ENCODE data around the gene PRPF40B.
"Not testable (repeated sequence)": the region's sequence is repeated elsewhere in the genome, so short reads cannot be mapped to it uniquely, and the experiment has no call there.

Gene PRPF40B

DNA sequence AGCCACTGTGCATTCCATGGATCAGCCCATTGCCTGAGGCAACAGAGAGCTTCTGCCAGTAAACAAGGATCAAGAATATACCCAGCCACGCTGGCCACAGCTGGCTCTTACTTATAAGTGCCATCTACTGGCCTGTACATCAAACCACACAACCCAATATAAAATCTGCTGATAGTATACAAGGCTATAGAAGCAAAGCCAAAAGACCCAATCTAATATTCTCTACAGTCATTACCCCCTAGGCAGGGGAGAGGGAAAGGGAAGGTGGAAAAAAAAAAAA, 13.5 kb upstream of the PRPF40B start:
- no peak for DNase-seq

DNA sequence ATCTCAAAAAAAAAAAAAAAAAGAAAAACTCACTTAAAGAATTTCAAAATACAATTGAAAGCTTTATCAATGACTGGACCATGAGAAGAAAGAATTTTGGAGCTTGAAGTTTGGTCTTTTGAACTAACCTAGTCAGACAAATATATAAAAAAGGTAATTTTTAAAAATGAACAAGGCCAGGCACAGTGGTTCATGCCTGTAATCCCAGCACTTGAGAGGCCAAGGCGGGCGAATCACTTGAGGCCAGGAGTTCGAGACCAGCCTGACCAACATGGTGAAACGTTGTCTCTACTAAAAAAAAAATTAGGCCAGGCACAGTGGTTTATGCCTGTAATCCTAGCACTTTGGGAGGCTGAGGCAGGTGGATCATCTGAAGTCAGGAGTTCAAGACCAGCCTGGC, 12.6 kb upstream of the PRPF40B start:
- DNase-seq: not testable (repeated sequence)

- no peak for DNase-seq
These were observed 11.2 kb upstream of the PRPF40B start for GRCh38 chr12:49612210-49612609.

DNA sequence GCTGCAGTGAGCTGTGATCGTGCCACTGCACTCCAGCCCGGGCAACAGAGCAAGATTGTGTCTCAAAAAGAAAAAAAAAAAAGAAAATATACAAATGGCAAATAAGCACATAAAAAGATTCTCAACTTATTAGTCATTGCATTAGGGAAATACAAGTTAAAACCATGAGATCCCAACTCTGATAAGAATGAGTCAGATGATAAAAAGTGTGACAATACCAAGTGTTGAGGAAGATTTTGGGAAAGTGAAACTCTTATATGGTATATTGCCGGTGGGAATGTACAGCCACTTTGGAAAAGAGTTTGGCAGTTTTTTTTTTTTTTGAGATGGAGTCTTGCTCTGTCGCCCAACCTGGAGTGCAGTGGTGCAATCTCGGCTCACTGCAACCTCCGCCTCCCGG, 7.6 kb upstream of the PRPF40B start:
- no peak for DNase-seq

- no peak for DNase-seq
These were observed 6.7 kb upstream of the PRPF40B start for GRCh38 chr12:49616533-49617219.

GRCh38 chr12:49618576-49618975, 4.8 kb upstream of the PRPF40B start:
- DNase-seq: no peak

- DNase-seq: peak in 1 of 3 experiments; percentile 22
These were observed 4.1 kb upstream of the PRPF40B start for GRCh38 chr12:49619286-49619685.

GRCh38 chr12:49621651-49622500, 1.5 kb upstream of the PRPF40B start:
- no peak for DNase-seq

GRCh38 chr12:49622501-49623141, 740 bp upstream of the PRPF40B start:
- DNase-seq: peak; percentile 42 to 70 (median 65)

DNA sequence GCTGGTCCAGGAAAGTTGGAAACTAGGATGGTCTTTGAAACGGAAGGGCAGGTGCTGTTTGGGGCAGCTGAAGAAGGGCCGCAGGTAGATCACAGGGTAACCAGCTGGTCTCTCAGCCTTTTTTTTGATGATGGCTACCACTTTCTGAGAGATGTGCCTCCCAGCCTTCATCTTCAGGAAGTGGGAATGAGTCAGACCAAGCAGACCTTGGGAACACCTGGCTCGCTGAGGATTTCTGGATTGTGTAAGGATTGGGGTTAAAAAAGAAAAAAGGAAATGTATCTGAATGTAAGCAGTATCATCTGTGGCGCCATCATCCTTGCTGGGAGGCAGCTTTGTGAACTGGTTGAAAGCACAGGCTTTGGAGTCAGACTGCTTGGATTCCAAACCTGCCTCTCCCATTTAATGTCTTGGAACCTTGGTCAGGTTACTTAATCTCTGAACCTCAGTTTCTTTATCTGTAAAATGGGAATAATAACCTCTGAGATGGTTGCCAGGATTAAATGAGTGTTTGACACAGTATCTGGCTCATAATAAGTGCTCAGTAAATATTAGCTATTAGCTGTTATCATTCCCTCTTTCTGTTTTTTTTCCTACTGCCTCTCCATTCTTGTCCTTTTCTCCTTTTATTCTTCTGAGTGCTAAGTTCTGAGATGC, 1.7 kb downstream of the PRPF40B start:
- DNase-seq: no peak

DNA sequence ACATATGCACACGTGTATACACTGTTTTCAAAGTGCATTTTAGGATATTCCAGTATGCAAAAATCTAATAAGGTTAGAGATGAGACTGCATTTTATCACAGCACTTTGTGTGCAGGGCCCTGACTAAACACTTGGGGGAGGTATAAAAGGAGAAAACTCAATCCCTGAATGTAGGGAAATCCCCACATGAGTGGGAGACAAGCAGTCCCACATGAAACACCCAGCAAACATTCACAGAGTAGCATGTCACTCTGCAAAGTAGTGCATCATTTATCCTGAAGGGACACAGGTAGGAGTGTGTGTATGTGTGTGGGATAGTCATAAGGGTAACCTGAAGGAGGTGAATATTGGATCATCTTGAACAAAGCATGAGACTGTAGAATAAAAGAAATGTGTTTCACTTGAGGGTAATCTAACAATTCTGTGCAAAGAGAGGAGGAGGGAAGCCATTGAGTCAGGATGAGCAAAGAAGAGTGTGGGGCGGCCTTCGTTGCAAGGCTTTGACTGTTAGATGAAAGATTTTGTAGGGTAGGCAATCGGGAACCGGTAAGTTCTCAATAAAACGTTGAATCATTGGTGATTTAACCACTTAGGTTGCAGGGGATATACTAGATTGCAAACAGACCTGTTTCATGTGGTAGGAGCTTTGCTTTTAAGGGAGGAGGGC, 2.9 kb downstream of the PRPF40B start:
- DNase-seq: no peak

DNA sequence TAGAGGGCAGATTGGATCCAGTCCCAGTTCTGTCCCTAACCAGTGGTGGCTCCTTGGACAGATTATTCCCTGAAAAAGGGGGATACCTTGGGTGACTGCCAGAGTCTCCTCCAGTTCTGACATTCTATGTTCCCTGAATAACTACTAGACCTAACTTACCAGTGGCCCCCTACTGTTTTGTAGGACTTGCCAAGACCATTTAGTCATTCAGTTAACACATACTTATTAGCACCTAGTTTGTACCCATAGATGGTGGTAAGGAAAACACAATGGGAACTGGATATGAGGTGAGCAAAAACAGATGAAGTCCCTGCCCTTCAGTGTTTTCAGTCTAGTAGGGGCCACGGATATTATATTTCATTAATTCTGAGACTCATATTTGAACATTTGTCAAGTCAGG, 3.5 kb downstream of the PRPF40B start:
- no peak for DNase-seq

GRCh38 chr12:49627752-49628360, 4.5 kb downstream of the PRPF40B start:
- no peak for DNase-seq

DNA sequence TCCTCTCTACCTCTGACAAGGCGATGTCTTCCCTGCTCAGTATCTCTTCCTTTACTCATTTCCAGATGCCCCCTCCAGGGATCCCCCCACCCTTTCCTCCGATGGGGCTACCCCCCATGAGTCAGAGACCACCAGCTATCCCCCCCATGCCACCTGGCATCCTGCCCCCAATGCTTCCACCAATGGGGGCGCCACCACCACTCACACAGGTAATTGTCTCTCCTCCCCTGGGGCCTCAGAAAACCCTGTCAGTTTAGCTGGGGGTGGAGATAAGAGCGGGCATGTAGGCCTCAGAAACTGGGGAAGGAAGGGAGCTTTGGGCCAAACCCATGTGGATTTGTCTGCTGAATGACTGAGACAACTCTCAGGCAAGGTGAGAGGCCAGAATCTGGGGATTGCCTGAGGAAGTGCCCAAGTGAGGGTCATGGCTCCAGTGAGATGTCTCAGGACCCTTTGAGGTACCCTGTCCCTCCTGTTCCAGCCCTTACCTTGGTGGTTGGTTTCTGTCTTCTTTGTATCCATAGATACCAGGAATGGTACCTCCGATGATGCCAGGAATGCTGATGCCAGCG, 8.1 kb downstream of the PRPF40B start:
- no peak for DNase-seq

DNA sequence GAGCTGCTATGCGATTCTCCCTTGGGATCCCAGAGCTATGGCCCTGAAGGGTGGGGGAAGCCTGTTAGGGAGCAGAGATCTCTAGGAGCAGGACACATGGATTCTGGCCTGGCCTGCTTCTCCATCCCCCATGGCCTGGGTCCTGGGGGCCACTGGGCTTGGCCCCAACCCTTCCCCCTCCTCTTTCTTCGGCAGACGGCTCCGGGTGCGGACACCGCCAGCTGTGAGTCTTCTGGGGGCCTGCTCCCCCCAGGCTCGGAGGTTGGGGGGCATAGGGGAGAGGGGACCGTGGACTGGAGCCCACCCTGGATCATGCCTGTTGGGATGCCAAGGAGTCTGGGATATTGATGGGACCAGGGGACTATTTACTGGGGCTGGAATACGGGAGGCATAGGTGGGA, 9.0 kb downstream of the PRPF40B start:
- DNase-seq: no peak

DNA sequence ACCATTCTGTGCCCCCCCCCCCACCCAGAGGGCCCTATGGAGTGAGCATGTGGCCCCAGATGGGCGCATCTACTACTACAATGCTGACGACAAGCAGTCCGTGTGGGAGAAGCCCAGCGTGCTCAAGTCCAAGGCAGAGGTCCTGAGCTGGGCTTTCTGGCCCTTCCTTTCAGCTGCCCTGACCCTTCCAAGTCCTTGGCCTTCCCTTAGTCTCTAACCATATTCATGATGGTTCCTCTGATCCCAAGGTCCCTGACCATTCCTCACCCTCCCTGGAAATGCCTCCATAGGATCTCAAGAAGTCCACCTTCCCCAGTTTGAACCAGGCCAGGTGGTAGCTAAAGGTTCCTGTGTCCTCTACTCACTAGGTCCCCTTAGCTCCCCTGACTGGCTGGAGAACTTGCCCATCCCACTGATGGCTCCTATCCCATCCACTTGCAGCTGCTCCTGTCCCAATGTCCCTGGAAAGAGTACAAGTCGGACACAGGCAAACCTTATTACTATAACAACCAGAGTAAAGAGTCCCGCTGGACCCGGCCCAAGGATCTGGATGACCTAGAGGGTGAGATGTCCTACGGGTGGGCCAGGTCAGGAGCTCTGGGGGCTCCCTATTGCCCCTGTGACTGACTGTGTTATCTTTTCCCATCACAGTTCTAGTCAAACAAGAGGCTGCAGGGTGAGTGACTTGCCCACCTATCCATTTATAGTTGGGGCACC, 9.8 kb downstream of the PRPF40B start:
- no peak for DNase-seq

DNA sequence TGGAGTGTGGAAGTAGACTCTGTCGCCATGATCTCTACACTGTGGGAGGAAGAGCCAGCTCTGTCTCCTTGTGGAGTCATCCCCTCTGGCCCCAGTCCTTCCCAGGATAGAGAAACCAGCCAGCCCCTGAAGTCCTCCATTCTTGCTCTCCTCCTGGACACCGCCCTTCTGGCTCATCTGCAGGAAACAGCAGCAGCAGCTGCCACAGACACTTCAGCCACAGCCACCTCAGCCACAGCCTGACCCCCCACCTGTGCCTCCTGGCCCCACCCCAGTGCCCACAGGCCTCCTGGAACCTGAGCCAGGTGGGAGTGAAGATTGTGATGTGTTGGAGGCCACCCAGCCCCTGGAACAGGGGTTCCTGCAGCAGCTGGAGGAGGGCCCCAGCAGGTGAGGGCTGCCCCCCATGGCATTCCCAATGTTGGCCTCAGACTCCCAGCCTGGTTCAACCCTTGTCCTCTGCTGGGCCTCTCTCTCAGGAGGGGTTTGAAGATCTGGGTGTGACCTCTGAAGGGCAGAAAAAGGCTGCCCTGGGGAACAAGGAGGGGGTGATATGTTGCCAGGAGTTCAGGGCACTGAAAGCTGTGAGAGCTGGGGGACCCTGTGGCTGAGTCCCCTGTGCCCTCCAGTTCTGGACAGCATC, 10.5 kb downstream of the PRPF40B start:
- no peak for DNase-seq

DNA sequence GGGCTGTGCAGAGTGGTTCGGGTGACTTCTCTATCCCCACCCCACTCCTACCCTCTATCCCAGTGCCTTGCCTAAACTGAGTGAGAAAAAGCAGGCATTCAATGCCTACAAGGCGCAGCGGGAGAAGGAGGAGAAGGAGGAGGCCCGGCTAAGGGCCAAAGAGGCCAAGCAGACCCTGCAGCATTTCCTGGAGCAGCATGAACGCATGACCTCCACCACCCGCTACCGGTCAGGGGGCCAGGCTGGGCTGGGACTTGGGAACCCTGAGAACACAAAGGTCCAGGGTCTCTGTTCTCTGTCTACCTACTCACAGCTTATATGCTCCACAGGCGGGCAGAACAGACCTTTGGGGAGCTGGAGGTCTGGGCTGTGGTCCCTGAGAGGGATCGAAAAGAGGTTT, 11.7 kb downstream of the PRPF40B start:
- DNase-seq: no peak

- no peak for DNase-seq
These were observed 12.3 kb downstream of the PRPF40B start for GRCh38 chr12:49635656-49636055.

DNA sequence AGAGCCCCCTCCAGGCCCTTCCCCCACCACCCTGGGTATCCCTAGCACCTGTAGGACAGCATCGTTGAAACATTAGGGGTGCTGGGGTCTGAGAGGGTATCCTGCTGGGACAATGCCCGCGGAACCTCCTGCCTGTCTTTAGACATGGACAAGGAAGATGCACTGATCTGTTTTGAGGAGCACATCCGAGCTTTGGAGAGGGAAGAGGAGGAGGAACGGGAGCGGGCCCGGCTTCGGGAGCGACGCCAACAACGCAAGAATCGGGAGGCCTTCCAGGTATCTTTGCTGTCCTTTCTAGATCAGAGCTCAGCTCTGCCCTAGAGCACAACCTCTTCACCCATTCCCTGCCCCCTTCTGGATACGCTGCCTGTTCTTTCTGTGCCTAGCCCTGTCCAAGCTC, 13.2 kb downstream of the PRPF40B start:
- DNase-seq: no peak
